HG03571 (cell line): ENCODE measurements around the gene TAF12.
"Not testable (repeated sequence)": the region's sequence is repeated elsewhere in the genome, so short reads cannot be mapped to it uniquely, and the experiment has no call there.

Source experiments
- ATAC-seq: cut with Tn5 transposase; IDR thresholded peaks from one replicate; pipeline ENCODE4 v1.9.1; 2021; ENCODE audit not compliant: unreplicated experiment

The TAF12 gene, protein sequence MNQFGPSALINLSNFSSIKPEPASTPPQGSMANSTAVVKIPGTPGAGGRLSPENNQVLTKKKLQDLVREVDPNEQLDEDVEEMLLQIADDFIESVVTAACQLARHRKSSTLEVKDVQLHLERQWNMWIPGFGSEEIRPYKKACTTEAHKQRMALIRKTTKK

DNA sequence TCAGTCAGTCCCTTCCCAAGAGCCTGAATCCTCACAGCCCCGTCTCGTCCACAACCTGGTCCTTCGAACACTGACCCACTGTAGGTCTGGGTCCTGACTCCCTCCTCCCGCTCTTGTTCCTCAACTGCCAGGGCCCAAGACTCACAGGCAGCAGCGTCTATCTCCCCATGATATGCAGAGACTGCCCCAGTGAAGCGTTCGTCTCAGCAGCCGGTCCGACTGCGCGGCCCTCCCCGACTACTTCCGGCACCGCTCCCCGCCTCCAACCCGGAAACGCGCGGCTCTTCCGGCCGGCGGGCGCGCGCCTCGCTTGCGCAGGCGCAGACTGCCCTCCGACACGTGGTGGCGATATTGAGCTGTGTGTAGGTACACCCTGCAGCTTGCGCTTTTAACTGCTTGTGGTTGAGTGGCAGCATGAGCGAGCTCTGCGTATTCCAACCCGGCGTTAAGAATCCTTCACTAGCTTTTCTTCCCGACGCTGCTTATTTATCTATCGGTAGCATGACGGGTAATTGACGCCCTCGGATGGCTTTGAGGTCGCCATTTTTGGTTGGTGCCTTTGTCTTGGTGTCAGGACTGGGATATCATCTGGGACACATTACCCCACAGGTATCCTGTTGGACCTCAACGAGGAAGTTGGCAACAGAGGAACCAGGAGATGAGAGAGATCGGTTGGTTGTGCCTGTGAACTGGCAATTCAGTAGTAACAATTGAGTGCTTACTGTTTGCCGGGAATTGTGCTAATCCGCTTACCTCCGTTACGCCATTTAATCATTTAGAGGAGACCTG, at the start of gene TAF12:
TAF12 (minus strand) TSS at position 221 of the 789 bp plus-strand sequence. CDS start 20,986 bp downstream, outside the sequence.
- peak; percentile 67 for ATAC-seq

DNA sequence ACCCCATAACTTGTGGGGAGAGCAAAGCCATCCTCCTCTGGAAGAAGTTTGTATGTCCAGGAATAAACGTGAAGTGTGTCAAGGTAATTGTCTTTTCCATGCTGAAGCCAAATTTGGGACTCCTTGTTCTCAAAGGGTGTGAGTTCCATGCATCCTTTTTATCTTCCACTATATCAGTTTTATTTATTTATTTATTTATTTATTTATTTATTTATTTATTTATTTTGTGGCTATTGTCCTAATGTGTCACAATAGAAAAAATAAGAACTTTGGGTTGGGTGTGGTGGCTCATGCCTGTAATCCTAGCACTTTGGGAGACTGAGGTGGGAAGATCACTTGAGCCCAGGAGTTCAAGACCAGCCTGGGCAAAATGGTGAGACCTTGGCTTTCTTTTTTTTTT, 48.8 kb upstream of the TAF12 start:
- not testable (repeated sequence) for ATAC-seq

DNA sequence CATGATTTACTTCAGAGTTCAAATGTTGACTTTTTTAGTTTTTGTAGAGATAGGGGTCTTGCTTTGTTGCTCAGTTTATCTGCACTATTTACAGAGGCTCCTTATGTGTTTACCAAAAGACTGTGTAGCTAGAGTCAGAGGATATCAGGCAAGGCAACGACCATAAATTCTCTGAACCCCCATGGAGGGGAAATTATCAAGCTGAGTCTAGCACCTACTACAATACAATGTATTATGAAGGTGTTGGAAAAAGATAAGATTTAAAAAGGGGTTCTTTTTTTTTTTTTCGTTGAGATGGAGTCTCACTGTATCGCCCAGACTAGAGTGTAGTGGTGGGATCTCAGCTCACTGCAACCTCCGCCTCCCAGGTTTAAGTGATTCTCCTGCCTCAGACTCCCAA, 42.1 kb upstream of the TAF12 start:
- no peak for ATAC-seq

DNA sequence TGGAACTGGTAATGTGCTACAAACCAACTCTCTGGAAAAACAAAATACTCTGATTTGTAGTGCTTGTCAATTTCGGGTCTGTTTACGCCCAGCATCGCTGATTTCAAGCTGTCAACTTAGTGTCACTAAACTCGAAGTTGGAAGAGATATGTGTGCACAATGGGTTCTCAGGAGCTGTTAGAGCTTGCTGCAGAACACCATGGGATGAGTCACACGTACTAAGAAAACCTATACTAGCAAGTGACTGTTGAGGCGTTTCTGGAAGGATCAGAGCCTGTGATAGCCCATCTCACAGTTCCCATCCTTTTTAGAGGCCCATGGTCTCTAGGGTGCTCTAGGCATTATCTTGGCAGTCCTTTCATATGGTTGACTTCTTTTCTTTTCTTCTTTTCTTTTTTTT, 40.0 kb upstream of the TAF12 start:
- ATAC-seq: no peak

DNA sequence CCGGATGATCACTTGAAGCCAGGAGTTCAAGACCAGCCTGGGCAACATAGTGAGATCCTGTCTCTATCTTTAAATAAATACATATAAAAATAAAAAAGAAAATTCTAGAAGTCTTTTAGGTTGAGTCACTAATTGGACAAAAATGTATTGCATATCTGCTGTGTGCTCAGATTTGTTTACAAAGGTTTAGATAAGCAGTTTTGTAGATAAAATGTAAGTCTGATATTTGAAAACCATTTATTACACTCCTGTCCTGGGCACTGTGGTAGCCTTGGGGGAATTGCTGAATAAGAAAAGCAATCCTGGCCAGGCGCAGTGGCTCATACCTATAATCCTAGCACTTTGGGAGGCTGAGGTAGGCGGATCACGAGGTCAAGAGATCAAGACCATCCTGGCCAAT, 37.3 kb upstream of the TAF12 start:
- ATAC-seq: no peak

DNA sequence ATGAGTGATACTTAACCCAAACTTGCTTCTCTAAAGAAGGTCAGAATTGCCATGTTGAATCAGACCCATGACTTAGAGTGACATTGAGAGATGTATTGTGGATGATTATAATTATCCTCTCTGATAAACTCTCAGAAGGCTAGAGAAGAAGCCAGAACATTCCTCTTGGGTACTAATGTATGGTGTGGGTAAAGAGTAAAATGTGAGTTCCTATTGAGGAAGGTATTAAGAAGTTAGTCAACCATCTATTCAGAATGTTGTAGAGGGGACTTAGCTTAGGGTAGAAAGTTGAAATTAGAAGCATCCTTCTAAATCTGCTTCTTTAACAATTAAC, 33.0 kb upstream of the TAF12 start:
- ATAC-seq: no peak

DNA sequence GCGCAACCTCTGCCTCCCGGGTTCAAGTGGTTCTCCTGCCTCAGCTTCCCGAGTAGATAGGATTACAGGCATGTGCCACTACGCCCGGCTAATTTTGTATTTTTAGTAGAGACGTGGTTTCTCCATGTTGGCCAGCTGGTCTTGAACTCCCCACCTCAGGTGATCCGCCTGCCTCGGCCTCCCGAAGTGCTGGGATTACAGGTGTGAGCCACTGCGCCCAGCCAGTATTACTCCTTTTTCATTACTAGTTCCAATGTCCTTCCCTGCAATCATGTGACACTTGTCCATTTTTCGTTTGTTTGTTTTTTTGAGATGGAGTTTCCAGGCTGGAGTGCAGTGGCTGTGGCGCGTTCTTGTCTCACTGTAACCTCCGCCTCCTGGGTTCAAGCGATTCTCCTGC, 30.1 kb upstream of the TAF12 start:
- not testable (repeated sequence) for ATAC-seq

DNA sequence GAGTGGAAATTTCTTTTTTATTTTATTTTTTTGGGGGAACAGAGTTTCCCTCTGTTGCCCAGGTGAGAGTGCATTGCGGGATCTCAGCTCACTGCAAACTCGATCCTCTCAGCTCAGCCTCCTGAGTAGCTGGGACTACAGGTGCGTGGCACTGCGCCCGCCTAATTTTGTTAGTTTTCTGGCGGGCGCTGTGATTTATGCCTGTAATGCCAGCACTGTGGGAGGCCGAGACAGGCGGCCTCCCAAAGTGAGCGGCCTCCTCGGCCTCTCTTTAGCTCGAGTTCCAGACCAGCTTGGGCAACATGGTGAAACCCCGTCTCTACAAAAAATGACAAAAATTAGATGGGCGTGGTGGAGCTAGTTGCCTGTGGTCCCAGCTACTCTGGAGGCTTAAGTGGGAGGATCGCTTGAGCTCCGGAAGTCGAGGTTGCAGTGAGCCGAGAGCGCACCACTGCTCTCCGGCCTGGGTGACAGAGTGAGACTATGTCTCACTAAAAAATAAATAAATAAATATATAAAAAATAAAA, 28.4 kb upstream of the TAF12 start:
- ATAC-seq: no peak

DNA sequence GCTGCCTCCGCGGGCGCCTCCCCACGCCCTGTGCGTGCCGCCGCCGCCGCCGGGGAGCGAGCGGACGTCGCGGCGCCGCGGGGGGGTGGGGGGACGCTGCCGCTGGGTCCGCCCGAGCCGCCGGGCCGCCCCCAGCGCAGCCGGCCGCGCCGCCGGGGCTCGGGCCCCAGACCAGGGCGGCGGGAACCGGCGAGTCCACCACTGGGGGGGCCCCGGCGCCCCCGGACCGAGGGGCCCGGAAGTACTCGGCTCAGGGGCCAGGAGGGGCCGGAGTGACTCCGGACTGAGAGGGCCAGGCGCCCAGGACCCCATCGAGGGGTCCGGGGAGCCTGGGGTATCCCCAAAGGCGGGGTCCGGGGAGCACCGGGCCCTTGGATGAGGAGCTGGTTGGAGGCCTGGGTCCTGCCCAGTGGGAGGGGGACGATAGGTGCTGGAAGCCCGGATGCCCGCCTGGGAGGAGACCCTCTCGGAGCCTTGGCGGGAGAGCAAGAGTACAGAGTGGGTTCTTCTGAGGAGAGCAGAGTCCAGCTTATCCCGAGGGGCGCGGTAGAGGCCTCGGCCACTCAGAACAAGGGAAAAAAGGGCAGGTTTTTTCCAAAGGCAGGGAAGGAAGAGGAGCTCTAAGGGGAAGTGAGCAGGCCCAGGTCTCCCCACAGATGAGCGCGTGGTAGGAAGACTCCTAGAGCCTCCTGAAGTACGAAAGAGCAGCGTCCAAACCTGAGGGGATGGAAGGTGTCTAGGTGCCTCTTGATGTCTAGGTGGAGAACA, 26.3 kb upstream of the TAF12 start:
- ATAC-seq: peak; percentile 47

DNA sequence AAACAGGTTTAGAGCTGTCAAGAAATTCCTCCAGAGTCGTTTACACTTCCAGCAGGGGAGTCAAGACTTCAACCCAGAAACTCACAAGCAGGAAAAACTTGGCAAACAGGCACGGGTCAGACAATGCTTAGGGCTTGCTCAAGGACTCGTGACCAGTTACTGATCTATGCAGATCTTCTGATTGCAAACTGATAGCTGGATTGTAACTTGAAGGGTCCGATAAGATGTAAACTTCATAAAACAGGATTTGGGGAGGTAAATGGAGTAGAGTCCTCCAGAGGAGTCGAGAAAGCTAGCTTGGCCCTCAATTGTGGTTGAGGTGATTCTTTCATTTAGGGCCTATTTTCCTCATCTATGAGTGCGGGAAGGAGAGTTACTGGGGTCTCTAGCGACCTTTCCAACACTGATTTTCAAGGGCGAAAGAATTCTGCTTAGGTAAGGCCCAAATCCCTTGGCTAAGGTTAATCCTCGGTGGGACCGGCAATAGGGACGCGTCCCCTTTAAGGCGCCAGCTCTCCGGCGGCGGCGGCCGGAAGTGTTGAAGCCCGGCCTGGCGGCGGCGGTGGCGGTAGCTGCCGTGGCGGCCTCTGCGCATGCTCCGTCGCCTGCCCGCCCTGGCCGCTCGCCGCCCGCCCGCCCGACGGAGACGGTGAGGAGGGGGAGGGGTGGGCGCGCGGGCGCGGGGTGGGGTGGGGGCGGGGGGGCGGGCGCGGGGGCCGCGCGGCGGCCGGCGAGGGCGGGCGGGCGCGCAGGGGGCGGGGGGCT, 25.5 kb upstream of the TAF12 start, which contains the start of gene GMEB1:
GMEB1 (plus strand) TSS at position 594 of the 765 bp plus-strand sequence. CDS start 14,829 bp downstream, outside the sequence.
- peak; percentile 61 for ATAC-seq

DNA sequence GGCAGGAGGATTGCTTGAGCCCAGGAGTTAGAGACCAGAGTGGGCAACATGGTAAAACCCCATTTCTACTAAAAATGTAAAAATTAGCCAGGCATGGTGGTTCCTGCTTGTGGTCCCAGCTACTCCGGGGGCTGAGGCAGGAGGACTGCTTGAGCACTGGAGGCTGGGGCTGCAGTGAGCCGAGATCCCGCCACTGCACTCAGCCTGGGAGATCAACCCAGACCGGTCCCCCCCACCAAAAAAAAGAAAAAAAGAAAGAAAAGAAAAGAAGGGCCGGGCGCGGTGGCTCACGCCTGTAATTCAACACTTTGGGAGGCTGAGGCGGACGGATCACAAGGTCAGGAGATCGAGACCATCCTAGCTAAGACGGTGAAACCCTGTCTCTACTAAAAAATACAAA, 23.9 kb upstream of the TAF12 start:
- ATAC-seq: no peak

DNA sequence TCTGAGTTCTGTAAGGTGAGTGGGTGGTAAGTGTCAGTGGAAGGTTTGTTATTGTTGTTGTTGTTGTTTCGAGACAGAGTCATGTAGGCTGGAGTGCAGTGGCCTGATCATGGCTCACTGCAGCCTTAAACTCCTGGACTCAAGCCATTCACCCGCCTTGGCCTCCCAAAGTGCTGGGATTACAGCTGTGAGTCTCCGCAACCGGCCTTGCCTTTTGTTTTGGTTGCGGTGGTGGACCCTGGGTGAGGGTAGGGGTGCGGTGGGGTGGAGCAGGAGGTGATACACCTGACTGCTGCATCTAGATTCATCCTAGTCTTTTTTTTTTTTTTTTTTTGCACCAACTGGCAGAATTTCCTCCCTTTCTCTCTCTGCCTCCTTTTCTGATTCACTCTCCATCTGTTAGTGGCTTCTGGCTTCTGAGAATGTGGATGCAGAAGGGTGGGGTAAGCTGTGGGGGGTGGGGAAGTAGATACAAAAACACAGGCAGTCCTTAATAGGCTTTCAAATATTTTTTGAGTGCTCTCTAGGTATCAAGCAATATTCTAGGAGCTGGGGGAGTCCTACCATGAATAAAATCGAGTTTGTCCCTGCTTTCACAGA, 21.1 kb upstream of the TAF12 start:
- ATAC-seq: no peak

DNA sequence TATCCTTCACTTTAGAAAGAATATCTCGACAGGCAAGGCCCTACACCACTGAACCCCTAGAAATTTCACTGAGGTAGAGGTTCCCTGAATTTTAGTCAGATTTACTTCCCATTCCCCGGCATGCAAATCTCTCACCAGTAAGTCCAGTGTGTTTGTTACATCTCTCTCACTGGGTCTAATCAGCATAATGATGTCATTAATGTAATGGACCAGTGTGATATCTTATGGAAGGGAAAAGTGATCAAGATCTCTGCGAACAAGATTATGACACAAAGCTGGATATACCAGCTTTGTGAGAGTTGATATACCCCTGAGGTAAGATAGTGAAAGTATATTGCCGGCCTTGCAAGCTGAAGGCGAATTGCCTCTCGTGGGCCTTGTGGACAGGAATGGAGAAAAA, 13.5 kb upstream of the TAF12 start:
- ATAC-seq: no peak

DNA sequence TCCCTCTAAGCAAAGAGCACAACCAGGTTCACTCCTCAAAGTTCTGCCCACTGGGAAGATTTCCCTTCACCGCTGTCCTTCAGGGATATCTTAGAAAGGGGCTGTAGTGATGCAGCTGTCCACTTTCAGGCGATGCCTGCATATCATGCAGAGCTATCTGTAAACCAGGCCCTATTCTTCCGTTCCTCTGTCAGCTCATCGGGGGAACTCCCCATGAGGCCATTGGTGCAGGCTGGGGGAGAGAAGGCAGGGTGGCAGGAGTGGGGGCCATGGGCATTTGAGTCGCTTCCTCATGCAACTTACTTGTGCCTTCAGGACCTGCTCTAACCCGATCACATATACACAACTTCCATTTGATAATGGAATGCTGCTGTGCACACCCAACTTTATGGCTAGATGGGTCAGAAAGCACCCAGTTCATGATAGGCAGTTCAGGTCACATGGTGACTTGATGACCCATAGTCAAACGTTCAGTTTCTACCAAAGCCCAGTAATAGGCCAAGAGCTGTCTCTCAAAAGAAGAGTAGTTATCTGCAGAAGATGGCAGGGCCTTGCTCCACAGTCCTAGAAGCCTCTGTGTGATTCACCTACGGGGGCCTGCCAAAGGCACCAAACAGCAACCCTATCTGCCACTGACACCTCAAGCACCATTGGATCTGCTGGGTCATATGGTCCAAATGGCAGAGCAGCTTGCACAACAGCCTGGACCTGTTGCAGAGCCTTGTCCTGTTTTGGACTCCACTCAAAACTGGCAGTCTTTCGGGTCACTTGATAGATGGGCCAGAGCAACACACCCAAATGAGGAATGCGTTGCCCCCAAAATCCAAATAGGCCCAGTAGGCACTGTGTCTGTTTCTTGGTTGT, 12.8 kb upstream of the TAF12 start:
- not testable (repeated sequence) for ATAC-seq

DNA sequence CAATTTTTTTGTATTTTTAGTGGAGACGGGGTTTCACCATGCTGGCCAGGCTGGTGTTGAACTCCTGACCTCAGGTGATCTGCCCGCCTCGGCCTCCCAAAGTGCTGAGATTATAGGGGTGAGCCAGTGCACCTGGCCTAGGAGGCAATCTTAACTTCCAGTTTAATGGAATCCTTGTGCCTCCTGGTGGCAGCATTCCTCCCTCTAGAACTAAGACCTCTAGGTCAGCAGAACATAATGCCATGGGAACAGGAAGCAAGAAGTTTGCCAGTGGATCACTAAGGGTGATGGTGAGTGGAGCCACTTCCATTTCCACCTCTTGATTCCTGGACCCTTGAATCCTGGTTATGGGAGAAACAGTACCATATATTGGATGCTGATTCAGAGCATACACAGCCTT, 11.0 kb upstream of the TAF12 start:
- ATAC-seq: not testable (repeated sequence)

DNA sequence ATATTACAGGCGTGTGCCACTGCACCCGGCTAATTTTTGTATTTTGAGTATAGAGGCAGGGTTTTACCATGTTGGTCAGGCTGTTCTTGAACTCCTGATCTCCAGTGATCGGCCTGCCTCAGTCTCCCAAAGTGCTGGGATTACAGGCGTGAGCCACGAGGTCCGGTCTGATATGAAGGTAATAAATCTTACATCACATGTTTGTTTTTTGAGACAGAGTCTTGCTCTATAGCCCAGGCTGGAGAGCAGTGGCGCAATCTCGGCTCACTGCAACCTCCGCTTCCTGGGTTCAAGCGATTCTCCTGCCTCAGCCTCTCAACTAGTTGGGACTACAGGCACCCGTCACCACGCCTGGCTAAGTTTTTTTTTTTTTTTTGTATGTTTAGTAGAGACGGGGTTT, 10.2 kb upstream of the TAF12 start:
- not testable (repeated sequence) for ATAC-seq

DNA sequence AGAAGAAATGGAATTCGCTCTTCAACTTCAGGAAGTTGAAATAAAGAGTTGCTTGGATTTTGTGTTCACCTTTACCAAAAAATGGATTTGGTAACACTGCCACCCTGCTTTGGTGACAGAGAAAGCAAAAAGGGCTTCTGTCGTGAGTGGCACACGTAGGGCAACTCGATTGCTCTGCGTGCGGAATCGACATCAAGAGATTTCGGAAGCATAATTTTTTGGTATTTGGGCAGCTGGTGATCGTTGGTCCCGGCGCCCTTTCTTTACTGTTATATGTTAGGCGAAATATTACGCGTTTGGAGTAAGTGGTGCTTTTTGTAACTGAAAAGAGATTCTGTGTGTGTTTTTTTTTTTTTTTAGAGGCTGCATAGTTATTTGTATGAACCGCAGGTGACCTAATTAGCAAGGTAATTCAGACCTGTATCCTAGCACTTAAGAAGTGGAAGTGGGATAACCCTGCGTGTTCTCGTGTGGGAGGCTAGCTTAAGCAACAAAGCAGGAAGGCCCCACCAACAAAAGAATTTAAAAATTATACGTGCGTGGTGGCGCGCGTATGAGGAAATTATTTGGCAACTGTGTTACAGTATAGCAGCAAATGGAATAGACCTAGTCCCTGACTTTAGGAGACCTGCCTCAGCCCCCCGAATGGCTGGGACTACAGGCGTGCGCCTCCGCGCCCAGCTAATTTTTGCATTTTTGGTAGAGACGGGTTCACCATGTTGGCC, 5.8 kb upstream of the TAF12 start, which contains the start of gene RNU11:
RNU11 (plus strand) TSS at position 127 of the 725 bp plus-strand sequence.
- peak; percentile 56 for ATAC-seq

DNA sequence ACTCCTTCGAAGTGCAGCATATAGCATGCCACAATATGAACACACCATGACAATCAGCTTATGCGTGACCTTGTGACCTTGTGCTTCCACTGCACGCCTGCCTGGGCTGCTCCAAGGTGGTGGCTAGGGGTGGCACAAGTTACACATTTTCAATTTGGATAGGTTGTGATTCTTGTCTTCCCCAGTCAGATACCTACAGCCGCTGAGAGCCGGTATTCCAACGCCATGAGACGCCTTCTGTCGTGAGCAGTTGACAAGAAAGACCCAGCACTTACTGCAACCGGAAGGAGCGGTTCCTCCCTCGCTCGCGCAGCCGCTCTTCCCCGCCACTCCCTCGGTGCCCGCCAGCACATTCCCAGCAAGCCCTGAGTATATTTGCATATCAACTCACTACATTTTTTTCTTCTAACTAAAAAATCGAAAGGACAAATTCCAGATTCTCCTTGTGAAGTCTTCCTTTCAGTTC, 5.2 kb upstream of the TAF12 start:
- ATAC-seq: peak; percentile 56

DNA sequence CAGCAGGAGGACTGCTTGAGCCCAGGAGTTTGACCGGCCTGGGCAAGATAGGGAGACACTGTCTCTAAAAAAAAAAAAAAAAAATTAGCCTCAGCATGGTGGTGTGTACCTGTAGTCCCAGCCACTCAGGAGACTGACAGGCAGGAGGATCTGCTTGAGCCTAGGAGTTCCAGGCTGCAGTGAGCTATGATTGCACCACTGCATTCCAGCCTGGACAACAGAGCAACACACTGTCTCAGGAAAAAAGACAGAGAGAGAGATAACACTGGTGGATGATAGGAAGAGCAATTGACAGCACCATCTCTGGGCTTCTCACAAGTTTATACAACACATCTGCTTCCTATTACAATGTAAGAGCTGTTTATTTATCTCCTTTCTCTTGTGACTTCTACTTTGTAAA, 3.2 kb upstream of the TAF12 start:
- ATAC-seq: no peak
